WTC11 (cell line): Measurements from ENCODE around the gene ANKRD29. TPM values are rescaled to one million over a fixed set of nuclear protein-coding genes. Genes with fewer than 3 reads are reported as not detected.

Experiments
- ATAC-seq: fragments of 200-7000 bp; cut with Tn5 transposase; 2 replicates; pipeline ENCODE4 v1.10.0; 2021; ENCODE audit warnings: mild to moderate bottlenecking, moderate library complexity
- CTCF ChIA-PET: fragments of 300-600 bp; sonication (Branson Sonifier 250); formaldehyde crosslinking; loops from one replicate; lab custom pipeline; 2021; ENCODE audit warnings: antibody characterized with exemption; lab: Charles Lee
- POLR2A ChIA-PET: fragments of 350-600 bp; sonication (Branson Sonifier 250); formaldehyde crosslinking; loops from one replicate; lab custom pipeline; 2021; ENCODE audit warnings: antibody characterized with exemption; lab: Charles Lee
- DNase-seq: peaks from one replicate; pipeline ENCODE4 v3.0.0; 2021; ENCODE audit warnings: low spot score
- H3K27ac Mint-ChIP-seq: 2 replicates; pipeline ENCODE4 v1.8.0; 2021; ENCODE audit warnings: mixed read lengths
- H3K27me3 Mint-ChIP-seq: 2 replicates; pipeline ENCODE4 v1.8.0; 2021; ENCODE audit warnings: low read depth, mild to moderate bottlenecking, moderate library complexity, mixed read lengths
- H3K36me3 Mint-ChIP-seq: 2 replicates; pipeline ENCODE4 v1.8.0; 2021; ENCODE audit warnings: mixed read lengths
- H3K4me1 Mint-ChIP-seq: 2 replicates; pipeline ENCODE4 v1.8.0; 2022; ENCODE audit warnings: mixed read lengths
- H3K4me3 Mint-ChIP-seq: 2 replicates; pipeline ENCODE4 v1.8.0; 2021; ENCODE audit warnings: mild to moderate bottlenecking, moderate library complexity, mixed read lengths
- H3K9me3 Mint-ChIP-seq: 2 replicates; pipeline ENCODE4 v1.8.0; 2021; ENCODE audit warnings: mixed read lengths
- CREM ChIP-seq: sonication (generic); formaldehyde crosslinking; IDR thresholded peaks from 2 replicates; pipeline ENCODE4 v1.8.1; 2022; ENCODE audit warnings: mild to moderate bottlenecking, missing genetic modification reagents, moderate library complexity
- ELF4 ChIP-seq: sonication (generic); formaldehyde crosslinking; IDR thresholded peaks from 2 replicates; pipeline ENCODE4 v1.8.1; 2022; ENCODE audit warnings: low read depth, mild to moderate bottlenecking, moderate library complexity, missing genetic modification reagents
- FOXK1 ChIP-seq: sonication (generic); formaldehyde crosslinking; IDR thresholded peaks from 2 replicates; pipeline ENCODE4 v1.8.0; 2022; ENCODE audit warnings: mild to moderate bottlenecking, moderate library complexity, missing genetic modification reagents
- GRHL2 ChIP-seq: fragments of 250-450 bp; sonication (Bioruptor Pico); IDR thresholded peaks from 2 replicates; pipeline ENCODE4 v1.8.0; 2022; ENCODE audit warnings: mild to moderate bottlenecking, moderate library complexity; ENCODE audit not compliant: insufficient replicate concordance, severe bottlenecking
- IRF2 ChIP-seq: sonication (generic); formaldehyde crosslinking; IDR thresholded peaks from 2 replicates; pipeline ENCODE4 v1.8.0; 2022; ENCODE audit warnings: low read depth, missing genetic modification reagents, borderline replicate concordance
- MXD4 ChIP-seq: fragments of 250-450 bp; sonication (Bioruptor Pico); IDR thresholded peaks from 2 replicates; pipeline ENCODE4 v1.8.0; 2021; ENCODE audit warnings: mild to moderate bottlenecking, moderate library complexity, borderline replicate concordance
- PREB ChIP-seq: sonication (generic); formaldehyde crosslinking; IDR thresholded peaks from 2 replicates; pipeline ENCODE4 v1.8.1; 2022; ENCODE audit warnings: mild to moderate bottlenecking, missing genetic modification reagents, moderate library complexity, borderline replicate concordance
- RORB ChIP-seq: fragments of 250-450 bp; sonication (Bioruptor Pico); IDR thresholded peaks from 2 replicates; pipeline ENCODE4 v1.9.0; 2021; ENCODE audit warnings: mild to moderate bottlenecking
- STAT6 ChIP-seq: sonication (generic); formaldehyde crosslinking; conservative IDR thresholded peaks from 2 replicates; pipeline ENCODE4 v1.8.1; 2023; ENCODE audit warnings: mild to moderate bottlenecking, low read depth, missing genetic modification reagents, moderate library complexity
- ZNF423 ChIP-seq: fragments of 250-450 bp; sonication (Bioruptor Pico); IDR thresholded peaks from 2 replicates; pipeline ENCODE4 v2.1.2; 2022; ENCODE audit warnings: mild to moderate bottlenecking, moderate library complexity
- total RNA-seq: library from RNA; stranded (reverse); gene quantifications from 3 replicates; pipeline ENCODE4 v1.2.3, GENCODE V29; 2021
- TF ChIP-seq, protein P1 (sequence below): sonication (generic); formaldehyde crosslinking; IDR thresholded peaks from 2 replicates; pipeline ENCODE4 v1.8.1; 2023; ENCODE audit warnings: mild to moderate bottlenecking, missing genetic modification reagents, moderate library complexity
- TF ChIP-seq, protein P2 (sequence below): sonication (generic); formaldehyde crosslinking; IDR thresholded peaks from 2 replicates; pipeline ENCODE4 v1.8.1; 2023; ENCODE audit warnings: mild to moderate bottlenecking, missing genetic modification reagents, moderate library complexity
- TF ChIP-seq, protein P3 (sequence below): sonication (generic); formaldehyde crosslinking; IDR thresholded peaks from 2 replicates; pipeline ENCODE4 v1.8.1; 2022; ENCODE audit warnings: low read depth, mild to moderate bottlenecking, moderate library complexity, missing genetic modification reagents, borderline replicate concordance
- TF ChIP-seq, protein P4 (sequence below): sonication (generic); formaldehyde crosslinking; IDR thresholded peaks from 2 replicates; pipeline ENCODE4 v1.8.1; 2022; ENCODE audit warnings: low read depth, missing genetic modification reagents, borderline replicate concordance
- TF ChIP-seq, protein P5 (sequence below): sonication (generic); formaldehyde crosslinking; IDR thresholded peaks from 2 replicates; pipeline ENCODE4 v1.8.0; 2022; ENCODE audit warnings: mild to moderate bottlenecking, missing genetic modification reagents
- TF ChIP-seq, protein P6 (sequence below): fragments of 250-450 bp; sonication (Bioruptor Pico); IDR thresholded peaks from 2 replicates; pipeline ENCODE4 v1.8.0; 2021; ENCODE audit warnings: mild to moderate bottlenecking
- TF ChIP-seq, protein P7 (sequence below): fragments of 250-450 bp; sonication (Bioruptor Pico); IDR thresholded peaks from 2 replicates; pipeline ENCODE4 v1.9.0; 2021; ENCODE audit warnings: mild to moderate bottlenecking

The ANKRD29 gene
- total RNA-seq, 1 experiment from 2014 or later, result 4.9 TPM

DNA sequence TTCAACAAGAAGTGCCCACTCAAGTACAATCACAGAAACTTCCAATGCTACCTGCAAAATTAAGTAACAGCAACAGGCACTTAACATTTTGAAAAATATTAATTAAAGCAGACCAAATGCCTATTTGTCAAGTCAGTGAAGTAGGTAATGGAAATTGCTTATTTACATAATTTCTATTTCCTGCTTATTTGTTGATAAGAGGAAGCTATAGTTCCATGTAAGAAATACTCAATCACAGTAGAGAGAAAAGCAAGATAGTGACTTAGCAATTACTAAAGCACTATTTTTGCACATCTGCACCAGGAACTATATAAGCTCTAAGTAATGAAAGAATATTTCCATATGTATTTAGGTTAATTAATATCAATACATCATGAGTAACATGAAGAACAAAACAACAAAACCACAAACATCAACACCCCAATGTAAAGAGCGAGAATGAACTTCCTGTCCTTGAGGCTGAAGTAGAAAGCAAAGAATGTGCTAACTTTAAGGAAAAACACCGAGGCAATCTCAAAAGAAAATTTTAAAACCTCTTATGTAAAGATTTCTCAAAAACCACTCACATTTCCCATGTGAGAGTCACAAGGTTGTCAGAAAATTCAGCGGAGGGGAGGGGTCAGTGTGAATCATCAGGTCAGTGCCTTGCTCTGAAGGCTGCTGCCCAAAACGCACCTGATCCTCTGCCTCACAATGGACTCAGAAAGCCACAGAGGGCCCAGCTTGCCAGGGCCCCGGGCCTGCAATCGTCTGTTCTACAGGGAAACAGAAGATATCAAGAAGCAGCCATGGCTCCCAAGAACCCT, 88.9 kb downstream of the ANKRD29 start:
- POLR2A ChIA-PET, result no interaction called here
- CTCF ChIA-PET, result no interaction called here
- TF ChIP-seq MXD4 (CRISPR knock-in tag) (no peak), ZNF423 (no peak), ELF4 (no peak), FOXK1 (no peak), STAT6 (CRISPR knock-in tag) (no peak), IRF2 (CRISPR knock-in tag) (no peak)
- TF ChIP-seq, protein P1, sequence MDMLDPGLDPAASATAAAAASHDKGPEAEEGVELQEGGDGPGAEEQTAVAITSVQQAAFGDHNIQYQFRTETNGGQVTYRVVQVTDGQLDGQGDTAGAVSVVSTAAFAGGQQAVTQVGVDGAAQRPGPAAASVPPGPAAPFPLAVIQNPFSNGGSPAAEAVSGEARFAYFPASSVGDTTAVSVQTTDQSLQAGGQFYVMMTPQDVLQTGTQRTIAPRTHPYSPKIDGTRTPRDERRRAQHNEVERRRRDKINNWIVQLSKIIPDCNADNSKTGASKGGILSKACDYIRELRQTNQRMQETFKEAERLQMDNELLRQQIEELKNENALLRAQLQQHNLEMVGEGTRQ (CRISPR knock-in tag), result no peak
- TF ChIP-seq, protein P2, sequence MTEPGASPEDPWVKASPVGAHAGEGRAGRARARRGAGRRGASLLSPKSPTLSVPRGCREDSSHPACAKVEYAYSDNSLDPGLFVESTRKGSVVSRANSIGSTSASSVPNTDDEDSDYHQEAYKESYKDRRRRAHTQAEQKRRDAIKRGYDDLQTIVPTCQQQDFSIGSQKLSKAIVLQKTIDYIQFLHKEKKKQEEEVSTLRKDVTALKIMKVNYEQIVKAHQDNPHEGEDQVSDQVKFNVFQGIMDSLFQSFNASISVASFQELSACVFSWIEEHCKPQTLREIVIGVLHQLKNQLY (CRISPR knock-in tag), result no peak
- TF ChIP-seq, protein P3, sequence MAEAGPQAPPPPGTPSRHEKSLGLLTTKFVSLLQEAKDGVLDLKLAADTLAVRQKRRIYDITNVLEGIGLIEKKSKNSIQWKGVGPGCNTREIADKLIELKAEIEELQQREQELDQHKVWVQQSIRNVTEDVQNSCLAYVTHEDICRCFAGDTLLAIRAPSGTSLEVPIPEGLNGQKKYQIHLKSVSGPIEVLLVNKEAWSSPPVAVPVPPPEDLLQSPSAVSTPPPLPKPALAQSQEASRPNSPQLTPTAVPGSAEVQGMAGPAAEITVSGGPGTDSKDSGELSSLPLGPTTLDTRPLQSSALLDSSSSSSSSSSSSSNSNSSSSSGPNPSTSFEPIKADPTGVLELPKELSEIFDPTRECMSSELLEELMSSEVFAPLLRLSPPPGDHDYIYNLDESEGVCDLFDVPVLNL (CRISPR knock-in tag), result no peak
- TF ChIP-seq, protein P4, sequence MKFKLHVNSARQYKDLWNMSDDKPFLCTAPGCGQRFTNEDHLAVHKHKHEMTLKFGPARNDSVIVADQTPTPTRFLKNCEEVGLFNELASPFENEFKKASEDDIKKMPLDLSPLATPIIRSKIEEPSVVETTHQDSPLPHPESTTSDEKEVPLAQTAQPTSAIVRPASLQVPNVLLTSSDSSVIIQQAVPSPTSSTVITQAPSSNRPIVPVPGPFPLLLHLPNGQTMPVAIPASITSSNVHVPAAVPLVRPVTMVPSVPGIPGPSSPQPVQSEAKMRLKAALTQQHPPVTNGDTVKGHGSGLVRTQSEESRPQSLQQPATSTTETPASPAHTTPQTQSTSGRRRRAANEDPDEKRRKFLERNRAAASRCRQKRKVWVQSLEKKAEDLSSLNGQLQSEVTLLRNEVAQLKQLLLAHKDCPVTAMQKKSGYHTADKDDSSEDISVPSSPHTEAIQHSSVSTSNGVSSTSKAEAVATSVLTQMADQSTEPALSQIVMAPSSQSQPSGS (CRISPR knock-in tag), result no peak
- ATAC-seq (peak; percentile 53; the same call in 1 of the 2 replicates), DNase-seq (no peak)
- Mint-ChIP-seq H3K36me3 (peaks cover 40% of the 10 kb centered on the region), H3K4me1 (peaks cover 16% of the 10 kb centered on the region), H3K27me3 (no peaks in the 10 kb centered on the region), H3K4me3 (no peak overlapping the region), H3K9me3 (no peaks in the 10 kb centered on the region), H3K27ac (peak overlapping the region; percentile 79)

- CTCF ChIA-PET, result no interaction called here
- no peaks in the 10 kb centered on the region for H3K27me3 Mint-ChIP-seq
- H3K4me1 Mint-ChIP-seq, result peaks cover 16% of the 10 kb centered on the region
- no peak overlapping the region for H3K4me3 Mint-ChIP-seq
- H3K9me3 Mint-ChIP-seq, result no peaks in the 10 kb centered on the region
- H3K27ac Mint-ChIP-seq, result no peak overlapping the region
- peaks cover 43% of the 10 kb centered on the region for H3K36me3 Mint-ChIP-seq
- POLR2A ChIA-PET, result no interaction called here
- DNase-seq (no peak), ATAC-seq (no peak)
- TF ChIP-seq, protein P5, sequence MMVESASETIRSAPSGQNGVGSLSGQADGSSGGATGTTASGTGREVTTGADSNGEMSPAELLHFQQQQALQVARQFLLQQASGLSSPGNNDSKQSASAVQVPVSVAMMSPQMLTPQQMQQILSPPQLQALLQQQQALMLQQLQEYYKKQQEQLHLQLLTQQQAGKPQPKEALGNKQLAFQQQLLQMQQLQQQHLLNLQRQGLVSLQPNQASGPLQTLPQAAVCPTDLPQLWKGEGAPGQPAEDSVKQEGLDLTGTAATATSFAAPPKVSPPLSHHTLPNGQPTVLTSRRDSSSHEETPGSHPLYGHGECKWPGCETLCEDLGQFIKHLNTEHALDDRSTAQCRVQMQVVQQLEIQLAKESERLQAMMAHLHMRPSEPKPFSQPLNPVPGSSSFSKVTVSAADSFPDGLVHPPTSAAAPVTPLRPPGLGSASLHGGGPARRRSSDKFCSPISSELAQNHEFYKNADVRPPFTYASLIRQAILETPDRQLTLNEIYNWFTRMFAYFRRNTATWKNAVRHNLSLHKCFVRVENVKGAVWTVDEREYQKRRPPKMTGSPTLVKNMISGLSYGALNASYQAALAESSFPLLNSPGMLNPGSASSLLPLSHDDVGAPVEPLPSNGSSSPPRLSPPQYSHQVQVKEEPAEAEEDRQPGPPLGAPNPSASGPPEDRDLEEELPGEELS (CRISPR knock-in tag), result no peak
- no peak for TF ChIP-seq PREB (CRISPR knock-in tag)
- no peak for TF ChIP-seq GRHL2 (CRISPR knock-in tag)
- no peak for TF ChIP-seq CREM
- TF ChIP-seq, protein P1 (CRISPR knock-in tag), result no peak
- no peak for TF ChIP-seq RORB (CRISPR knock-in tag)
- TF ChIP-seq, protein P6, sequence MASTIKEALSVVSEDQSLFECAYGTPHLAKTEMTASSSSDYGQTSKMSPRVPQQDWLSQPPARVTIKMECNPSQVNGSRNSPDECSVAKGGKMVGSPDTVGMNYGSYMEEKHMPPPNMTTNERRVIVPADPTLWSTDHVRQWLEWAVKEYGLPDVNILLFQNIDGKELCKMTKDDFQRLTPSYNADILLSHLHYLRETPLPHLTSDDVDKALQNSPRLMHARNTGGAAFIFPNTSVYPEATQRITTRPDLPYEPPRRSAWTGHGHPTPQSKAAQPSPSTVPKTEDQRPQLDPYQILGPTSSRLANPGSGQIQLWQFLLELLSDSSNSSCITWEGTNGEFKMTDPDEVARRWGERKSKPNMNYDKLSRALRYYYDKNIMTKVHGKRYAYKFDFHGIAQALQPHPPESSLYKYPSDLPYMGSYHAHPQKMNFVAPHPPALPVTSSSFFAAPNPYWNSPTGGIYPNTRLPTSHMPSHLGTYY, result no peak
- TF ChIP-seq, protein P7, sequence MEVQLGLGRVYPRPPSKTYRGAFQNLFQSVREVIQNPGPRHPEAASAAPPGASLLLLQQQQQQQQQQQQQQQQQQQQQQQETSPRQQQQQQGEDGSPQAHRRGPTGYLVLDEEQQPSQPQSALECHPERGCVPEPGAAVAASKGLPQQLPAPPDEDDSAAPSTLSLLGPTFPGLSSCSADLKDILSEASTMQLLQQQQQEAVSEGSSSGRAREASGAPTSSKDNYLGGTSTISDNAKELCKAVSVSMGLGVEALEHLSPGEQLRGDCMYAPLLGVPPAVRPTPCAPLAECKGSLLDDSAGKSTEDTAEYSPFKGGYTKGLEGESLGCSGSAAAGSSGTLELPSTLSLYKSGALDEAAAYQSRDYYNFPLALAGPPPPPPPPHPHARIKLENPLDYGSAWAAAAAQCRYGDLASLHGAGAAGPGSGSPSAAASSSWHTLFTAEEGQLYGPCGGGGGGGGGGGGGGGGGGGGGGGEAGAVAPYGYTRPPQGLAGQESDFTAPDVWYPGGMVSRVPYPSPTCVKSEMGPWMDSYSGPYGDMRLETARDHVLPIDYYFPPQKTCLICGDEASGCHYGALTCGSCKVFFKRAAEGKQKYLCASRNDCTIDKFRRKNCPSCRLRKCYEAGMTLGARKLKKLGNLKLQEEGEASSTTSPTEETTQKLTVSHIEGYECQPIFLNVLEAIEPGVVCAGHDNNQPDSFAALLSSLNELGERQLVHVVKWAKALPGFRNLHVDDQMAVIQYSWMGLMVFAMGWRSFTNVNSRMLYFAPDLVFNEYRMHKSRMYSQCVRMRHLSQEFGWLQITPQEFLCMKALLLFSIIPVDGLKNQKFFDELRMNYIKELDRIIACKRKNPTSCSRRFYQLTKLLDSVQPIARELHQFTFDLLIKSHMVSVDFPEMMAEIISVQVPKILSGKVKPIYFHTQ (CRISPR knock-in tag), result no peak
Observed at GRCh38 chr18:23573020-23573419, 89.7 kb downstream of the ANKRD29 start.
